Dedifferentiated amniotic fluid mesenchymal stem cell (primary cell): ENCODE measurements around the gene OR14A16.

Experiments used
- DNase-seq: peaks from one replicate; pipeline ENCODE4 v3.0.0-alpha.2; 2016; ENCODE audit errors: extremely low spot score

Gene OR14A16, protein sequence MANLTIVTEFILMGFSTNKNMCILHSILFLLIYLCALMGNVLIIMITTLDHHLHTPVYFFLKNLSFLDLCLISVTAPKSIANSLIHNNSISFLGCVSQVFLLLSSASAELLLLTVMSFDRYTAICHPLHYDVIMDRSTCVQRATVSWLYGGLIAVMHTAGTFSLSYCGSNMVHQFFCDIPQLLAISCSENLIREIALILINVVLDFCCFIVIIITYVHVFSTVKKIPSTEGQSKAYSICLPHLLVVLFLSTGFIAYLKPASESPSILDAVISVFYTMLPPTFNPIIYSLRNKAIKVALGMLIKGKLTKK

DNA sequence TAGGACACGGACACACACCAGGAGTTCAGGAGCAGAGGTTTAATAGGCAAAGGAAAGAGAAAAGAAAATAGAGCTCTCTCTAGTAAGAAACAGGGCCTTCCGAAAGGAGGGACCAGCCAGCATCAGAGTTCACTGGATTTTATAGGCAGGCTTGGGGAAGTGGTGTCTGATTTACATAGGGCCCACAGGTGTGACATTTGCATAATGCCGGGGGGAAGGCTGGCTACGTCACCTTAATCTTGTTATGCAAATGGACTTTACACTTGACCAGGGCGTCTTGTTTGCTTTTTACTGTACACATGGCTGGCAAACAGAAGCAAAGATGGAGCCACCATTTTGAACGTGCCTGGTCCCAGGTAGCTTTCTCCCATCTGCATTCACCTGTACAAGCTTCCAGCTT is at the start of gene OR14A16:
OR14A16 (minus strand) TSS at position 97 of the 400 bp plus-strand sequence. CDS start 8,390 bp downstream, outside the sequence.
- no peak for DNase-seq

DNA sequence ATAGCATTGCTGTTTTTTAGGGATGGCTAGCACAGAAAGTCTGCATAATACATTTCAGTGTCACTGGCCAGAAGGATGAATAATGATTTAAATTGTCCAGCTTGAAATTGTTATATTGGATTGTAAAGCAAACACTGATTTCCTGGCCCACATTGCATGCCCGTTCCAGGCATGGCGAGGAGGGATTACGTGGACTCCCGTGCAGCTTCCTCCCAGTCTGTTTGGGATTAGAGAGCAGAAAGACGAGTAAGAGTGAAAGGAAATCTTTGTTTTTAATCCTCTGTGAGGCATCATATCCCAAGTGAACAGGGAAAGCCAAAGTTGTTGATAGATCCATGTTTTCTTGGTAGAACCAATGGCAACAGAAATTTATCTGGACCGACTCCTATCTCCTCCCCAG is 41.5 kb upstream of the OR14A16 start:
- DNase-seq: no peak

DNA sequence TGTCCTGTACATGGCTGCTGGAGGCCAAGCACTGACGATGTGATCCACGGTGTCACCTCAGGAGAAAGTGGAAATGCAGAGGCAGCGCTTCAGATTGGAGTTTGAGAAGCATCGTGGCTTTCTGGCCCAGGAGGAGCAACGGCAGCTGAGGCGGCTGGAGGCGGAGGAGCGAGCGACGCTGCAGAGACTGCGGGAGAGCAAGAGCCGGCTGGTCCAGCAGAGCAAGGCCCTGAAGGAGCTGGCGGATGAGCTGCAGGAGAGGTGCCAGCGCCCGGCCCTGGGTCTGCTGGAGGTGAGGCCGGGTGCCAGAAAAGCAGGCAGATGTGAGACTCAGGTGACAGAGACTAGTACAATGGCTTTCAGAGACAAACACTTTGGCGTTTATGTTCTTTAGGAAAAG is 40.7 kb upstream of the OR14A16 start:
- DNase-seq: no peak

DNA sequence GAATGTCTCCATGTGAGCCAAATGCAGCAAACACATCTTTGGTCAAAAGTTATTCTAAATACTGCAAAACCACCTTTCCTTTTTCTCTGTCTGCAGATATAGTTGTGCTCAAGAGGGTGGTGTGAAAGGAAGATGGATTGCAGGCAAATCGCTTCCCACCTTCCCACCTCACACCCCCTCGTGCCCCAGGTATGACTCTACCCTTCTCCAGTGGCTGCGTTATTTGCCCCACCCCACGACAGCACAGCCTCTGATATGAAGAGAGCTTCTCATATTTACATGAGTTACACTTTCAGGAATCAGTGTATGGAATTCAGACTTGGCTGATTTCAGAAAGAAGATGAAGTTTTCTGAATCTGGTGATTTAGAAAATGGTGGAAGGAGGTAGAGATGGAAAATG is 38.8 kb upstream of the OR14A16 start:
- DNase-seq: no peak

DNA sequence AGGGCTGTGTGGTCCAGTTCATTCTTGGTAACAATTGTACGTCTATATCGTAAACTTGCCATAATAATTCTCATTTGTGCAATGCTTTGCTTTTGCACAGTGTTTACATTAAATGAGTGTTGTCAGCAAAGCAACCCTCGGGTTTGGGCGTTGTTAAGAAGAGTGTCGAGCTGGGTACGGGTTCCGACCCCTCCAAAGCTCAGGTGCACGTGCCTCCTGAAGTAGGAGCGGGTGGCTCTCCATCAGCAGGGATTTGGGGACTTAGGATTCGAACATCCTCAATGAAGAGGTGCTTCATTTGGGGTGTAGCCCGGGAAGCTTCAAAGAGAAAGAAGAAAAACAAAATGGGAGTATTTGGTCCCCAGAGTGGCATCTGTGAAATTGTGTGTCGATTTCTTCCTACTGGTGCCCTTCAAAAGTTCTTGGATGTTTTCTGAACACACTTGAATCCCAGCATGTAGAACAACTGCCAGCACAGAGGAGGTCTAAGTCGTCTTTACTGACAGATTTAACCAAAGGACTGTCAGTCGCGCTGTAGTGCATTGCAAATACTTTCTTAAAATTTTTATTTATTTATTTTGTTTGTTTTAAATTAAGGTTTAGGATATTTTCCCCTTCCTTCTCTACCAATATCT is 34.2 kb upstream of the OR14A16 start:
- DNase-seq: no peak

DNA sequence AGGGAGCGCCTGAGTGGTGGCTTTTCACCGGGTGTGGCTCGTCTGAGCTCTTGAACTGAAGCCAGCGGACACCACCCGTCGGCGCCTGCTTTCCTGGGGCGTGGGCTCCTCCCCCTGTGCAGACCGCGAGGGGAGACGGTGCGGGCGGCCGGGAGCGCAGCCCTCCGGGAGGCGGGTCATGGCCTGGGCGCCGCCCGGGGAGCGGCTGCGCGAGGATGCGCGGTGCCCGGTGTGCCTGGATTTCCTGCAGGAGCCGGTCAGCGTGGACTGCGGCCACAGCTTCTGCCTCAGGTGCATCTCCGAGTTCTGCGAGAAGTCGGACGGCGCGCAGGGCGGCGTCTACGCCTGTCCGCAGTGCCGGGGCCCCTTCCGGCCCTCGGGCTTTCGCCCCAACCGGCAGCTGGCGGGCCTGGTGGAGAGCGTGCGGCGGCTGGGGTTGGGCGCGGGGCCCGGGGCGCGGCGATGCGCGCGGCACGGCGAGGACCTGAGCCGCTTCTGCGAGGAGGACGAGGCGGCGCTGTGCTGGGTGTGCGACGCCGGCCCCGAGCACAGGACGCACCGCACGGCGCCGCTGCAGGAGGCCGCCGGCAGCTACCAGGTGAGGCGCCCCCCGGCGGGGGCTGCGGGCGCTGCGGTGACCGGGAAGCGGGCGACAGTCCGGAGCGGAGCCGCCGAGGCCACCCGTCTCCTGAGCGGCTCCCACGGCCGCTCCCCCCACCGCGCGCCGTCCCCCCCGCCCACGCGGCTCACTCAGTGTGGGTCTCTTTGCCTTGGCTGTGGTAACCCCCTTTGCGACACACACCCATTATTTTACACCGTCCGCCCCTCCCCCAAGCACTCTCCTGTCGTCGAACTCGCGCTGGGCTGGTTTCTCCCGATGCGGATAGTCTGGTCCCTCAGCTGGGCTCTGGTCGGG is 33.4 kb upstream of the OR14A16 start, which contains the start of gene TRIM58:
TRIM58 (plus strand) TSS at position 119 of the 916 bp plus-strand sequence; CDS start at position 179, 60 bp downstream.
- DNase-seq: no peak

DNA sequence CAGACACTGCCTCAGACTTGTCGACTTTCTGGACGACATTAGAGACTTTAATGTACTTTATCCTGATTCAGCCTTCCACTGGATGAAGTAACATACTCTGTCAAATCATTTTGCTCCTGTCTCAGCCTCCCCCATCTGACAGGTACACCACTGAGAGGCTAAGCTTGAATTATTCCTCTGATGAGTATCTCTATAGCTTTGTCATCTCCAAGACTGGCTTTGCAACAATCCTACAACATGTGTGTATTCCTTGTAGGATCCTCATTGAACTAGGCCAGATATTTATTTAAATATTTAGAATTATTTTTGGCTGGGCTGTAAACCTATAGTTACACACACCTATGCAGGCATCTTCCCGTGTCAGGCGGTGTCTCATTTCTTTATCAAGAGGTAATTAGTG is 32.0 kb upstream of the OR14A16 start:
- no peak for DNase-seq

DNA sequence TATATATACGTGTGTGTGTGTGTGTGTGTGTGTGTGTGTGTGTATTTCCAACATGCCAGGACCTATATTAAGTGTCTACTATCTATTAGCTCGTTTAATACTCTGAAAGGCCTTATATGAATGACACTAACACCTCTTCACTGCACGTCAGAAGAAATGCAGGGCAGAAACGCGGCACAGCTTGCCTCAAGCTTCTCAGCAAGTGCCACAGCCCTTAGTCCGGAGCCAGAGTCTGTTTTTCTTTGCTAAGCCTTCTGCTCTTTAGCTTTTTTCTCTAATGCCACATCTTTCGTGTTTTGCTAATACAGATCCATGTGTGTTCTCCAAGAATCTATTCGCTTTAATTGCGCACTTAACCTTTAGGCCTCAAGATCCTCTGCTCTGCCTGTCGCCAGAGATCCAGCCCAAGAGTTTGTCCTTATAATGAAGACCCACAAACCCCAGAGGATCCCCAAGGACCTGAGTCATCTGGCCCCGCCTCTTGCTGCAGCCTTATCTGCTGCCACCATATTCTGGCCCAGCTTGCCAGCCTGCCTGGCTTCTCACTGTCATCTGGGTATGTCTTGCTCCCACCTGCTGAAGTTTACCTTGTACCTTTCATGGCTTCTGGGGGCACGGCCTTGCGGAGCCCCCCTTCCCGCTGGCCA is 31.1 kb upstream of the OR14A16 start:
- no peak for DNase-seq

DNA sequence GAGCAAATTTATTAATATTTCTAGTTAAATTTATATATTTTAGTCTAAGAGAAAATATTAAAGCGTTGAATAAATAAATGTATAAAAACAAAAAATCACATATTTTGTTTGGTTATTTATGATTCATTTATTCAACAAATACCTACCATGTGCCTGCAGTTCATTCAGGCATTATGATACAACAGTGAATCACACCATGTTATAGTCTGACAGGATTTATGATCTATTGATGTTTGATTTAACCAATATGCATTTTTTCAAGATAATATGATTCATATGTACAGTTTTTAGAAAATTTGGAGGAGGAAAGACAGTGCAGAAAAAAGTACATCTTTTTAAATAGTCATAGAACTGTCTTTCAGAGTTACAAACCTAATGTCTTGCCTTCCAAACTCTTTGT is 25.7 kb upstream of the OR14A16 start:
- DNase-seq: no peak

DNA sequence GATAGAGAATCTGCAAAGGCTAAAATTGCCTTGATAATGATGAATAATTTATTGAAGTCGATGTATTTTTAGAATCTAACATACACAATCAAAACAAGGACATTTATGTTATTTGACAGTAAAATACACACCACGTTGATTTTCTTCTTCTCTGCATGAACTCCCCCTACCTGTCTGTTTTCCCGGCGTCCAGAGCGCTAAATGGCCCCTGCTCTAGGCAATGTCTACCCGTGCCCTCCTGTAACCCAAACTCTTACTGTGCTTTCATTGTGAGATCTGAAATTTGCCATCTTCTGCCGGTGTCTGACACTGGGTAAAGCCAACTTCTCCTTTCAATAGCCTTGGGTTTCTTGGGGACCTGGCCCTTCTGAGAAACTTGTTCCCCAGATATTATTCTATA is 24.4 kb upstream of the OR14A16 start:
- no peak for DNase-seq

DNA sequence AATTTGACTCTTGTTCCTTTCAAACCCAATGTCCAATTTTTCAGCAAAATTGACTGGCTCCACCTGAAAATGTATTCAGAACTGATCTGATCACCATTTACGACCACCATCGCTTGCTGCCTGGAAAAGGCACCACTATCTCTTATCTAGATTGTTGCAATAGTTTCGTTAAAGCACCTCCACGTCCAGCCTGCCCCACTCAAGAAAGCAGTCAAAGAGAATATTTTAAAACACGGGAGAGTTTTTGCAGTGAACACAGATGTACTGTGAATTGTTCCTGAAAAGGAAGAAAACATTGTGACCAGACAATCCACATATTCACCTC is 21.7 kb upstream of the OR14A16 start:
- no peak for DNase-seq

DNA sequence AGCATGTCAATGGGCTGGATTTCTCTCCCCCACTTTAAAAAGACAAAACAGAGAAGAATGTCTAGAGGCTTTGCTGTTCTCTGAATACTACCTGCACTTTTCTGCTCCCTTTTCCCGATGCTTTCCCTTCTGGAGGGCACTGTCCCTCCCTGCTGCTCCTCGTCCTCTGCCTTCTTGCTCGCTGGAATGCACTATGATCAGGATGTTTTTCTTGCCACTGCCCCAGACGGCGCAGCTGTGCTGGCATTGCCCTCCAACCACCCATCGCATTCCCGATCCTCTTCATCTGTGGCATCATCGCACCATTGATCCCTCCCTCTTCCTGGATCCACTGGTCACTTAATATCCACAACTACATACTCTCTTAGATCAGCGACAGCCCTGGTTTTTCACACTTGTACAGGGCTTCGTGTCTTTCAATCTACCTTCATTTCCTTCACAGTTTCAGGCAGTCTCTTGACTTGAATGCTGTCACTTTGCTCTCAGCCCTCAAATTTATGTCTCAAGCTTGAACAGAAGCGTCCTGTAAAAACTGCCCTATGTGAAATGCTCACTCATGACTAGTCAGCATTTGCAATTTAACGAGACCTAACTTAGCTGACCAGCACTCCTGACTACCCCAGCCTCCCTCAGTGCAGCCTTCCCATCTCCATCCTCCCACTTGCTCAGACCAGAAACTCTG is 21.2 kb upstream of the OR14A16 start:
- no peak for DNase-seq

DNA sequence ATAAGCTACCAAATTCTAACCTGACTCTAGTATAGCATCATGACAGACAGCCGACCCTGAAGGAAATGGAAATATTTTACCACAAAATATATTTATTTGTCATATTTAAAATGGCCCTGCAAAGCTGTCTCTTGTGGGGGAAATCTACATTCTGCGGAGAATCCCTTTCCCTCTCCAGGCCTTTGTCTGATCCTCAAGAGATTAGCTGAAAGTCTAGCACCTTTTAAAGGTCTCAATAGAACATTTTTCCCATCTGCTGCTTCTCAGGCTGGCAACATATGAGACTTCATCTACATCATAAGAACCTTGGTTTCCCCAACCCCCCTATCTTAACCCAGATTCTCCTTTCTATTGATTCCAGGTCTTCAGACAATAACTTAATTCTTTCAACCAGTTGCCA is 19.5 kb upstream of the OR14A16 start:
- no peak for DNase-seq

DNA sequence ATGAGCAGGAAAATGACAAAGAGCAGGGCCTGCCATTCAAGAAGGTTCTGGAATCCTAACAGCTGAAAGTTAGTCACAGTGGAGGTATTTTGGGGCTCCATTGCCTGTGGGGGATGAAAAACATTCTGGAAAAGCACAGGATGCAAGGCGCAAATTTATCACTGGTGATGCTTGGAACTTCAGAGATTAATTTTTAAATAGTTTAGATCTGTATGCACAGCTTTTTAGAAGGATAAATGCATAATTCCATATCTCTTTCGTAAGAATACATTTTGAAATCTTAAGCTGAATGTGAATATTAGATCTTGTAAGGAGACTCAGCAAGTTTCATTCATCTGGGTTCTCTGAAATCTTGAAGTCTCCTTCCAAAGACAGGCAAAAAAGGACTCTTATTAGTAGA is 17.9 kb upstream of the OR14A16 start, which contains the start of gene OR11L1:
OR11L1 (minus strand) TSS at position 101 of the 400 bp plus-strand sequence; CDS start at position 101, 0 bp downstream.
- DNase-seq: no peak

DNA sequence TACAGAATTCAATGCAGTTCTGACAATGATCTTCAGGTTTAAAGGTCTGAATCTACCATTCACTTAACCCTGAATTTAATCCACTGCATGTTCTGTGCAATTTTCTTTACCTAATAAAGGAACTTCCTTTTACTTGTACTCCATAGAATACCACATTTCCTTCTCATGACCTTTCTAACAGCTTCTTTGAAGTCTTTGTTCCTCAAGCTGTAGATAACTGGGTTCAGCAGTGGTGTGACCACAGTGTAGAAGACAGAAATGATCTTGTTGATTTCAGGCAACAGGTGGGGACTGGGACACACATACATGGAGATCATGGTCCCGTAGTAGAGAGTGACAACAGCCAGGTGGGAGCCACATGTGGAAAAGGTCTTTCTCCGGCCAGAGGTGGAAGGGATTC is 16.9 kb upstream of the OR14A16 start:
- no peak for DNase-seq

DNA sequence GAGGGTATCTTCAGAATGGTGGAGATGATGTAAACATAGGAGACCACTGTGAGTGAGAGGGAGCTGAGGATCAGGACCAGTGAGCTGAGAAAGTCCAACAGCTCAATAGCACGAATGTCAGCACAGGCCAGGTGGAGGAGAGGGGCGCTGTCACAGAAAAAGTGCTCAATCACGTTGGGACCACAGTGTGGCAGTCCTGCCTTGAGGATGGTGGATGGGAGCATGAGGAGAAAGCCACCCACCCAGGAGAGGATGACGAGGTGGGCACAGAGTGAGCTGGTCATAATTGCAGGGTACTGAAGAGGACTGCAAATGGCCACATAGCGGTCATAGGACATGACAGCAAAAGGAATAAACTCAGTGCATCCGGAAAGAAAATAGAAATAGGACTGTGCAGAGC is 9.7 kb upstream of the OR14A16 start:
- DNase-seq: no peak

DNA sequence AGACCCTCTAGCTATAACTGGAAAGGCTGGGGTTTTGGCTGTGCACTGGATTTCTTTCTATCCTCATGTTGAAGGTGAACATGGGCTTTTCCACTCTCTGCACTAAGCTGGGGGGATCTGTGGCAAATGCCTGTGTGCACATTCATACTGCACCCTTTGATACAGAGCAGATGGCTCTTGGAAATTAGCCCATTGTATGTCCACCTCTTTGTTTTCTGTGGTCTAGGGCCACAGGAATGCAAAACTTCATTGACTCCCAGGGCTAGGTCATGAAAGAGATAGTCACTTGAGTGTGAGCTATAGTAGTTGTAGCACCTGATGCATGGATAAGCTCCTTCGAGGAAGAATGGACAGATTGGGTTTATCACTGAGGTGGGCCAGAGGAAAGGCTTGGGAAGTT is 5.7 kb upstream of the OR14A16 start:
- DNase-seq: no peak

DNA sequence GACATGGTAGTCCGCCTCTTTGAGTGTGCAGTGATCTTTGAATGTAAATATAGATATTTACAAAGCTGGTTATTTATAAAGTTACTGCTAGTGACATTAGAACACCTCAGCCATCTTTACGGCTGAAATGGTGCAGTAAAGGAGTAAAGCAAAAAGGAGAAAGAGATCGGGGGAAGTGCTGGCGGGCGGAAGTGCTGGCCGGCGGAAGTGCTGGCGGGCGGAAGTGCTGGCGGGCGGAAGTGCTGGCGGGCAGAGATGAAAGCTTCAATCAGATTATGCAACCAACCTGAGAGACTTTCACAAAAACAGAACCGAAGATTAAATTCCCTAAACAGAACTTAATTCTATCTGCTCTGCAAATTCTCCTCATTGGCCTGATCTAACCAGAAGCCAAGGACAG is 1.4 kb upstream of the OR14A16 start:
- no peak for DNase-seq

DNA sequence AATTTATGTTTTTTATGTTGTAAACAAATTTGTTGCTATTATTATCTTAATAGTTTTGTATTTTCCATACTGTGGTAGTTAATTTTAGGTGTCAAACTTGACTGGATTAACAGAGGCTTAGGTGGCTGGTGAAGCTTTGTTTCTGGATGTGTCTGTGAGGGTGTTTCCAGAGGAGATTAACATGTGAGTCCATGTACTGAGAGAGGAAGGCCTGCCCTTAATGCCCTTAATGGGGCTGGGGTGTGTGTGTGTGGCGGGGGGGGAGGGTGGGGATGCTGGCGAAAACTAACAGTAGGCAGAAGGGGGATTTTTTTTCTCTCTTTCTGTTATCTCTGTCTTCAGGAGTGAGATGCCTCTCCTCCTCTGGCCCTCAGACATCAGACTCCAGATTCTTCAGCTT is 1.9 kb downstream of the OR14A16 start:
- DNase-seq: no peak

DNA sequence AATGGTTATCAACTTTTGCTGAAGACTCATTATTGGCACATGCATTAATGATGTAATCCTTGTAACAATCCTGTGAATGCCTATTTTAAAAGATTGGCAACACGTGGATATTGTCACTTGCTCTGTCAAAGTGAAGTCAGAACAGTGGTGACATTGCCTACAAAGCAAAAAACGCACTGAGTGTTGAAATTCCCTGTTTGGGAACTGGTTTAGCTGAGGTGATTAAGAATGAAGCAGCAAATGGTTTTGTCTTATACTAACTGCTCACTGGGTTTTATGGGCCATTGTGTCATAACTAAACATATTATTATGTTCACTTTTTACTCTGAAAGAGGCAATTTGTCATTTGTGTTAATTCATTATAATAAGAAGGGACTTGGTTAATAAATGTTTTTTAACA is 11.3 kb downstream of the OR14A16 start:
- DNase-seq: no peak

DNA sequence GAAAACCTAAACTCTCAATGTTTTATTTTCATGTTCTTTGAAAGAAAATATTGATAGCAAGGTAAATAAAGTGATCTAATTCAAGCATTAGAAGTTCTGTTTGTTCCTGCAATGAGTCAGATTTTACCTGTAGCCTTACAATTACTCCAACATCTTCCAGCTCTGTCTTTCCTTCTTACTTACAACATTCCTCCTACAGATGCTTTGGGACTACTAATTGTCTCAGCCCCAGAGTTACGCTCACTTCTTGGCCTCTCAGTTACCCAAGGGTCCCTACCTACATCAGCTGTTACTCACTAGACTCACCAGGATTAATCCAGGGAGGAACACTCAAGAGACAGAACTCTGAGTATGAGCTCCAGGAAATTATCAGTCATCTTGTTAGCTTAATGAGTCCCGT is 26.4 kb downstream of the OR14A16 start:
- no peak for DNase-seq
